Kidney epithelial cell (primary cell): ENCODE data around the gene HAT1. TPM values are rescaled to one million over a fixed set of nuclear protein-coding genes. Genes with fewer than 3 reads are reported as not detected.

Source experiments
- DNase-seq: peaks from one replicate; pipeline ENCODE4 v3.0.0-alpha.2; 2010; ENCODE audit warnings: low read depth
- H3K27me3 ChIP-seq: 2 replicates; pipeline ENCODE4 v1.6.0; 2011; ENCODE audit warnings: low read length; ENCODE audit not compliant: control insufficient read depth, insufficient read depth
- H3K36me3 ChIP-seq: 2 replicates; pipeline ENCODE4 v1.5.1; 2011; ENCODE audit warnings: low read length; ENCODE audit not compliant: control insufficient read depth, insufficient read depth
- H3K4me3 ChIP-seq: 2 replicates; pipeline ENCODE4 v1.5.1; 2011; ENCODE audit warnings: low read depth, mild to moderate bottlenecking, control low read depth, low read length
- CTCF ChIP-seq: IDR thresholded peaks from 2 replicates; pipeline ENCODE4 v1.5.1; 2011; ENCODE audit warnings: mild to moderate bottlenecking, moderate library complexity, low read length, control low read depth, inconsistent platforms; ENCODE audit not compliant: insufficient read depth, poor library complexity, severe bottlenecking
- total RNA-seq: library from RNA; depleted of rRNA; stranded (reverse); fragments of >200 nt; gene quantifications from 2 replicates; pipeline ENCODE4 v1.2.3, GENCODE V29; 2015

HAT1 gene
- total RNA-seq, 1 donor from 2014 or later: 27.1 TPM

- no peak for TF ChIP-seq CTCF
- no peaks in the 10 kb centered on the region for H3K36me3 ChIP-seq
- no peak overlapping the region for H3K4me3 ChIP-seq
- DNase-seq: no peak
- H3K27me3 ChIP-seq: no peaks in the 10 kb centered on the region
Observed at GRCh38 chr2:171880774-171881173, 41.5 kb upstream of the HAT1 start.

GRCh38 chr2:171882089-171882769 is 40.0 kb upstream of the HAT1 start:
- DNase-seq: no peak
- no peak for TF ChIP-seq CTCF
- Histone ChIP-seq H3K36me3 (no peaks in the 10 kb centered on the region), H3K27me3 (no peaks in the 10 kb centered on the region), H3K4me3 (no peak overlapping the region)

- TF ChIP-seq CTCF: no peak
- Histone ChIP-seq H3K27me3 (no peaks in the 10 kb centered on the region), H3K36me3 (no peaks in the 10 kb centered on the region), H3K4me3 (no peak overlapping the region)
- DNase-seq: no peak
Observed at GRCh38 chr2:171883275-171883893, 38.9 kb upstream of the HAT1 start.

GRCh38 chr2:171889333-171889732 is 32.9 kb upstream of the HAT1 start:
- DNase-seq: no peak
- no peaks in the 10 kb centered on the region for H3K27me3 ChIP-seq
- TF ChIP-seq CTCF: no peak
- no peak overlapping the region for H3K4me3 ChIP-seq
- H3K36me3 ChIP-seq: no peaks in the 10 kb centered on the region

GRCh38 chr2:171889808-171890207 is 32.5 kb upstream of the HAT1 start:
- no peak for TF ChIP-seq CTCF
- H3K27me3 ChIP-seq: no peaks in the 10 kb centered on the region
- H3K4me3 ChIP-seq: no peak overlapping the region
- no peak for DNase-seq
- H3K36me3 ChIP-seq: no peaks in the 10 kb centered on the region

GRCh38 chr2:171893196-171893823 is 29.0 kb upstream of the HAT1 start:
- no peak for TF ChIP-seq CTCF
- Histone ChIP-seq H3K36me3 (no peaks in the 10 kb centered on the region), H3K4me3 (peak overlapping the region; percentile 73), H3K27me3 (no peaks in the 10 kb centered on the region)
- DNase-seq: no peak
